Stomach smooth muscle (tissue), 2 donors: ENCODE measurements around the gene LMX1A.

Experiments
- H3K27ac ChIP-seq: one replicate; pipeline ENCODE4 v1.7.0; 2013; ENCODE audit warnings: mild to moderate bottlenecking, low read length, inconsistent platforms
- H3K27me3 ChIP-seq, 2 donors: one replicate each; pipeline ENCODE4 v1.7.0; 2013; ENCODE audit warnings: low read length in 2 of 2; ENCODE audit not compliant: insufficient read depth in 2 of 2, control insufficient read depth in 1 of 2
- H3K36me3 ChIP-seq, 2 donors: one replicate each; pipeline ENCODE4 v1.7.0; 2013; ENCODE audit warnings: low read length in 2 of 2; ENCODE audit not compliant: control insufficient read depth in 2 of 2, insufficient read depth in 2 of 2
- H3K4me1 ChIP-seq: one replicate; pipeline ENCODE4 v1.7.0; 2013; ENCODE audit warnings: low read length; ENCODE audit not compliant: control insufficient read depth, insufficient read depth
- H3K4me3 ChIP-seq, 2 donors: one replicate each; pipeline ENCODE4 v1.7.0; 2013; ENCODE audit warnings: low read length in 2 of 2
- H3K9ac ChIP-seq, 2 donors: one replicate each; pipeline ENCODE4 v1.7.0; 2013; ENCODE audit warnings: low read length in 2 of 2, mild to moderate bottlenecking in 1 of 2
- H3K9me3 ChIP-seq, 2 donors: one replicate each; pipeline ENCODE4 v1.7.0; 2013; ENCODE audit warnings: low read length in 2 of 2; ENCODE audit not compliant: control insufficient read depth in 2 of 2
- donor health status: healthy.
- donor health status: Pancreatic carcinoma.

The LMX1A gene

GRCh38 chr1:165355977-165356811 lies at the start of gene LMX1A:
LMX1A (minus strand) TSS chr1:165356715; CDS start chr1:165355559, 1,156 bp downstream.
- Histone ChIP-seq H3K36me3 (no peaks in the 10 kb centered on the region), H3K27me3 (peaks cover 45 to 65% of the 10 kb centered on the region in 2 donors), H3K4me1 (peaks cover 30% of the 10 kb centered on the region), H3K27ac (no peak within 1 kb of the TSS), H3K4me3 (peak within 1 kb of the TSS; percentile 37 to 65), H3K9me3 (no peaks in the 10 kb centered on the region), H3K9ac (no peak within 1 kb of the TSS)

GRCh38 chr1:165403835-165404482 lies 47.4 kb upstream of the LMX1A start:
- no peak overlapping the region for H3K9ac ChIP-seq
- H3K4me3 ChIP-seq = no peak overlapping the region
- no peak overlapping the region for H3K27ac ChIP-seq
- H3K9me3 ChIP-seq = no peaks in the 10 kb centered on the region
- no peaks in the 10 kb centered on the region for H3K36me3 ChIP-seq
- H3K4me1 ChIP-seq = no peaks in the 10 kb centered on the region
- H3K27me3 ChIP-seq = peaks cover 0 to 13% of the 10 kb centered on the region in 2 donors

GRCh38 chr1:165402517-165403111 lies 46.1 kb upstream of the LMX1A start:
- Histone ChIP-seq H3K27ac (no peak overlapping the region), H3K9ac (no peak overlapping the region), H3K36me3 (no peaks in the 10 kb centered on the region)

GRCh38 chr1:165397944-165398343 lies 41.4 kb upstream of the LMX1A start:
- H3K27me3 ChIP-seq = peaks cover 0 to 8% of the 10 kb centered on the region in 2 donors
- H3K4me3 ChIP-seq = no peak overlapping the region
- H3K36me3 ChIP-seq = no peaks in the 10 kb centered on the region
- no peaks in the 10 kb centered on the region for H3K9me3 ChIP-seq
- H3K9ac ChIP-seq = no peak overlapping the region
- peaks cover 4% of the 10 kb centered on the region for H3K4me1 ChIP-seq
- no peak overlapping the region for H3K27ac ChIP-seq

More at GRCh38 chr1:165402517-165403111, 46.1 kb upstream of the LMX1A start:
- no peaks in the 10 kb centered on the region for H3K4me1 ChIP-seq
- no peaks in the 10 kb centered on the region for H3K9me3 ChIP-seq
- H3K4me3 ChIP-seq = no peak overlapping the region
- H3K27me3 ChIP-seq = peaks cover 0 to 10% of the 10 kb centered on the region in 2 donors

GRCh38 chr1:165395901-165396300 lies 39.4 kb upstream of the LMX1A start:
- Histone ChIP-seq H3K4me1 (peaks cover 4% of the 10 kb centered on the region), H3K9ac (no peak overlapping the region), H3K36me3 (no peaks in the 10 kb centered on the region), H3K9me3 (no peaks in the 10 kb centered on the region), H3K27ac (no peak overlapping the region), H3K4me3 (no peak overlapping the region), H3K27me3 (peaks cover 0 to 6% of the 10 kb centered on the region in 2 donors)

- Histone ChIP-seq H3K27me3 (peaks cover 0 to 6% of the 10 kb centered on the region in 2 donors), H3K4me1 (peaks cover 4% of the 10 kb centered on the region), H3K9me3 (no peaks in the 10 kb centered on the region), H3K9ac (no peak overlapping the region), H3K4me3 (no peak overlapping the region), H3K36me3 (no peaks in the 10 kb centered on the region), H3K27ac (no peak overlapping the region)
These were observed 39.0 kb upstream of the LMX1A start for GRCh38 chr1:165395478-165395877.

- Histone ChIP-seq H3K4me3 (peak overlapping the region; percentile 46 to 64), H3K9ac (no peak overlapping the region), H3K4me1 (peaks cover 4% of the 10 kb centered on the region), H3K36me3 (no peaks in the 10 kb centered on the region), H3K9me3 (no peaks in the 10 kb centered on the region), H3K27me3 (peaks cover 3 to 6% of the 10 kb centered on the region in 2 donors), H3K27ac (no peak overlapping the region)
These were observed 36.4 kb upstream of the LMX1A start for GRCh38 chr1:165392634-165393571.

- Histone ChIP-seq H3K36me3 (no peaks in the 10 kb centered on the region), H3K9ac (no peak overlapping the region), H3K4me1 (peaks cover 4% of the 10 kb centered on the region), H3K27ac (no peak overlapping the region), H3K9me3 (no peaks in the 10 kb centered on the region), H3K27me3 (peaks cover 3 to 4% of the 10 kb centered on the region in 2 donors), H3K4me3 (no peak overlapping the region)
These were observed 33.1 kb upstream of the LMX1A start for GRCh38 chr1:165389609-165390008.

GRCh38 chr1:165387961-165388360 lies 31.4 kb upstream of the LMX1A start:
- Histone ChIP-seq H3K4me3 (no peak overlapping the region), H3K27ac (no peak overlapping the region), H3K36me3 (no peaks in the 10 kb centered on the region), H3K27me3 (peaks cover 3 to 4% of the 10 kb centered on the region in 2 donors), H3K4me1 (peaks cover 6% of the 10 kb centered on the region), H3K9ac (no peak overlapping the region), H3K9me3 (no peaks in the 10 kb centered on the region)

- Histone ChIP-seq H3K9ac (no peak overlapping the region), H3K27ac (no peak overlapping the region), H3K4me1 (peaks cover 7% of the 10 kb centered on the region), H3K9me3 (no peaks in the 10 kb centered on the region), H3K4me3 (no peak overlapping the region), H3K27me3 (peaks cover 2 to 3% of the 10 kb centered on the region in 2 donors), H3K36me3 (no peaks in the 10 kb centered on the region)
These were observed 31.0 kb upstream of the LMX1A start for GRCh38 chr1:165387505-165387904.
